H1 (cell line): ENCODE data around the gene MBD5. TPM values are rescaled to one million over a fixed set of nuclear protein-coding genes. Genes with fewer than 3 reads are reported as not detected.

Experiments used
- CTCF ChIA-PET: fragments of 300-600 bp; sonication (Branson Sonifier 250); formaldehyde crosslinking; loops from one replicate; lab custom pipeline; 2021; ENCODE audit not compliant: partially characterized antibody; lab: Charles Lee
- POLR2A ChIA-PET: fragments of 300-600 bp; sonication (Branson Sonifier 250); formaldehyde crosslinking; loops from one replicate; lab custom pipeline; 2021; ENCODE audit warnings: inconsistent platforms; ENCODE audit not compliant: partially characterized antibody; lab: Charles Lee
- DNase-seq, 2 experiments: peaks; one replicate each; pipeline versions ENCODE4 v3.0.0 to v3.0.0-alpha.2; 2010 to 2022; ENCODE audit warnings: low spot score in 2 of 2, low read depth in 1 of 2, mixed read lengths in 1 of 2
- FAIRE-seq: peaks from 2 replicates; lab custom pipeline; 2011; peaks lifted over from hg19 to GRCh38; lab: Jason Lieb, UNC
- H2AFZ ChIP-seq: 2 replicates; pipeline ENCODE4 v1.8.1; 2012; ENCODE audit warnings: low read length, inconsistent platforms
- H2AK5ac ChIP-seq: 2 replicates; pipeline ENCODE4 v1.6.1; 2013; ENCODE audit warnings: low read depth, low read length
- H2BK120ac ChIP-seq: replicated peaks from 2 replicates; pipeline ENCODE3; 2013; ENCODE audit warnings: low read depth, low read length, inconsistent platforms
- H2BK12ac ChIP-seq: 2 replicates; pipeline ENCODE4 v1.6.1; 2013; ENCODE audit warnings: low read depth, low read length
- H2BK15ac ChIP-seq: 2 replicates; pipeline ENCODE4 v1.6.1; 2013; ENCODE audit warnings: low read length
- H2BK20ac ChIP-seq: 2 replicates; pipeline ENCODE4 v1.6.1; 2013; ENCODE audit warnings: low read length
- H2BK5ac ChIP-seq: 2 replicates; pipeline ENCODE4 v1.6.1; 2013; ENCODE audit warnings: low read depth, low read length
- H3K14ac ChIP-seq: 2 replicates; pipeline ENCODE4 v1.6.1; 2013; ENCODE audit warnings: inconsistent platforms; ENCODE audit not compliant: insufficient read length
- H3K18ac ChIP-seq: 2 replicates; pipeline ENCODE4 v1.6.1; 2013; ENCODE audit warnings: low read length; ENCODE audit errors: extremely low read depth
- H3K23ac ChIP-seq: 2 replicates; pipeline ENCODE4 v1.6.1; 2013; ENCODE audit warnings: inconsistent platforms; ENCODE audit not compliant: insufficient read length
- H3K23me2 ChIP-seq: 2 replicates; pipeline ENCODE4 v1.6.1; 2013; ENCODE audit warnings: low read depth, low read length
- H3K27ac ChIP-seq: 2 replicates; pipeline ENCODE4 v1.6.1; 2011; ENCODE audit warnings: low read depth, low read length, inconsistent platforms
- H3K27me3 ChIP-seq, 4 experiments: replicated peaks in 1 of 4; 1 replicate in 1 of 4; 2 replicates in 3 of 4; pipeline versions ENCODE4 v1.6.1 to v1.8.1; 2011 to 2013; ENCODE audit warnings: low read length in 3 of 4, mild to moderate bottlenecking in 3 of 4, inconsistent platforms in 2 of 4, mixed read lengths in 2 of 4, moderate library complexity in 1 of 4; ENCODE audit not compliant: control insufficient read depth in 3 of 4, insufficient read depth in 3 of 4; ENCODE audit errors: extremely low read depth in 1 of 4
- H3K36me3 ChIP-seq, 4 experiments: 2 replicates each; pipeline versions ENCODE4 v1.6.1 to v1.8.1; 2011 to 2013; ENCODE audit warnings: mild to moderate bottlenecking in 4 of 4, low read length in 3 of 4, moderate library complexity in 2 of 4, control low read depth in 1 of 4, inconsistent platforms in 1 of 4; ENCODE audit not compliant: insufficient read depth in 4 of 4, control insufficient read depth in 2 of 4
- H3K4ac ChIP-seq: replicated peaks from 2 replicates; pipeline ENCODE3; 2013; ENCODE audit warnings: low read length, low read depth, mixed read lengths, inconsistent platforms; ENCODE audit not compliant: insufficient read length
- H3K4me1 ChIP-seq, 4 experiments: replicated peaks in 1 of 4; 1 replicate in 1 of 4; 2 replicates in 3 of 4; pipeline versions ENCODE4 v1.6.1 to v1.8.1; 2011 to 2013; ENCODE audit warnings: low read length in 3 of 4, inconsistent platforms in 2 of 4, mixed read lengths in 1 of 4; ENCODE audit not compliant: insufficient read depth in 4 of 4, control insufficient read depth in 3 of 4
- H3K4me2 ChIP-seq, 2 experiments: 2 replicates each; pipeline versions ENCODE4 v1.6.1 to v1.8.1; 2011 to 2013; ENCODE audit warnings: low read depth in 2 of 2, low read length in 2 of 2, control low read depth in 1 of 2, inconsistent platforms in 1 of 2, mild to moderate bottlenecking in 1 of 2; ENCODE audit not compliant: insufficient read depth in 1 of 2
- H3K4me3 ChIP-seq, 4 experiments: fragments of 200-600, 300-600 bp in 1 of 4; sonication (generic), shearing (Covaris generic), sonication (Bioruptor Twin) in 1 of 4; 2 replicates each; pipeline versions ENCODE4 v1.5.1 to v1.8.1; 2011 to 2016; ENCODE audit warnings: low read length in 4 of 4, low read depth in 3 of 4, control low read depth in 2 of 4, inconsistent platforms in 2 of 4, mild to moderate bottlenecking in 2 of 4, mixed read lengths in 1 of 4, moderate library complexity in 1 of 4; ENCODE audit not compliant: insufficient read depth in 2 of 4; ENCODE audit errors: extremely low read depth in 1 of 4
- H3K56ac ChIP-seq: replicated peaks from 2 replicates; pipeline ENCODE3; 2013; ENCODE audit warnings: low read depth, mild to moderate bottlenecking, mixed read lengths, low read length, inconsistent platforms; ENCODE audit not compliant: insufficient read length
- H3K79me1 ChIP-seq: 2 replicates; pipeline ENCODE4 v1.6.1; 2013; ENCODE audit warnings: low read depth, low read length, control low read depth
- H3K79me2 ChIP-seq, 2 experiments: 2 replicates each; pipeline versions ENCODE4 v1.6.1 to v1.8.1; 2012 to 2013; ENCODE audit warnings: low read length in 2 of 2, mild to moderate bottlenecking in 2 of 2, inconsistent platforms in 1 of 2; ENCODE audit not compliant: insufficient read depth in 2 of 2, control insufficient read depth in 1 of 2
- H3K9ac ChIP-seq, 4 experiments: replicated peaks in 1 of 4; 1 replicate in 1 of 4; 2 replicates in 3 of 4; pipeline versions ENCODE4 v1.6.1 to v1.8.1; 2011 to 2013; ENCODE audit warnings: low read depth in 3 of 4, low read length in 3 of 4, control low read depth in 2 of 4, mild to moderate bottlenecking in 2 of 4, moderate library complexity in 2 of 4, inconsistent platforms in 1 of 4; ENCODE audit errors: extremely low read depth in 1 of 4
- H3K9me3 ChIP-seq, 2 experiments: 2 replicates each; pipeline versions ENCODE4 v1.6.1 to v1.8.1; 2012 to 2013; ENCODE audit warnings: mild to moderate bottlenecking in 2 of 2, moderate library complexity in 2 of 2, control low read depth in 1 of 2, inconsistent platforms in 1 of 2, low read depth in 1 of 2, low read length in 1 of 2, mixed read lengths in 1 of 2; ENCODE audit not compliant: insufficient read depth in 2 of 2
- H4K20me1 ChIP-seq, 2 experiments: replicated peaks in 1 of 2; 2 replicates each; pipeline versions ENCODE3 to v1.8.1; 2011 to 2013; ENCODE audit warnings: inconsistent platforms in 2 of 2, low read length in 2 of 2, mild to moderate bottlenecking in 1 of 2; ENCODE audit not compliant: insufficient read depth in 2 of 2, control insufficient read depth in 1 of 2
- H4K5ac ChIP-seq: 2 replicates; pipeline ENCODE4 v1.6.1; 2013; ENCODE audit warnings: low read length, low read depth, mixed read lengths, inconsistent platforms; ENCODE audit not compliant: insufficient read length
- H4K8ac ChIP-seq: 2 replicates; pipeline ENCODE4 v1.8.0; 2013; ENCODE audit warnings: mild to moderate bottlenecking, moderate library complexity, low read length, inconsistent platforms; ENCODE audit not compliant: insufficient read depth; ENCODE audit errors: extremely low read depth
- H4K91ac ChIP-seq: replicated peaks from 2 replicates; pipeline ENCODE3; 2013; ENCODE audit warnings: low read length, mixed read lengths, inconsistent platforms; ENCODE audit not compliant: insufficient read length
- BACH1 ChIP-seq: IDR thresholded peaks from 2 replicates; pipeline ENCODE4 v1.6.1; 2012; ENCODE audit warnings: low read length, improper control_type of control experiment
- BRCA1 ChIP-seq: IDR thresholded peaks from 2 replicates; pipeline ENCODE4 v1.6.1; 2012; ENCODE audit warnings: low read depth, low read length, improper control_type of control experiment
- CBX5 ChIP-seq: fragments of 300-800, 300-1000 bp; sonication (generic); IDR thresholded peaks from 2 replicates; pipeline ENCODE4 v1.7.1; 2016; ENCODE audit warnings: antibody characterized with exemption, low read length, low read depth
- CREB1 ChIP-seq: IDR thresholded peaks from 2 replicates; pipeline ENCODE4 v1.6.1; 2012; ENCODE audit warnings: inconsistent platforms
- HDAC6 ChIP-seq: IDR thresholded peaks from one replicate; pipeline ENCODE4 v1.7.1; 2012; ENCODE audit warnings: low read depth, mild to moderate bottlenecking, inconsistent platforms, low read length, moderate library complexity
- KDM4A ChIP-seq: IDR thresholded peaks from one replicate; pipeline ENCODE4 v1.7.1; 2012; ENCODE audit warnings: low read depth, mild to moderate bottlenecking, moderate library complexity, low read length, inconsistent platforms; ENCODE audit not compliant: severe bottlenecking
- POLR2A ChIP-seq, 2 experiments: IDR thresholded peaks; 1 replicate in 1 of 2; 2 replicates in 1 of 2; pipeline ENCODE4 v1.6.1; 2011; ENCODE audit warnings: low read depth in 2 of 2, low read length in 2 of 2, mild to moderate bottlenecking in 2 of 2; ENCODE audit errors: control extremely low read depth in 1 of 2
- RFX5 ChIP-seq: IDR thresholded peaks from 2 replicates; pipeline ENCODE4 v1.6.1; 2011; ENCODE audit warnings: low read depth, low read length, improper control_type of control experiment, borderline replicate concordance
- RXRA ChIP-seq: IDR thresholded peaks from 2 replicates; pipeline ENCODE4 v1.6.1; 2011; ENCODE audit warnings: low read depth, mild to moderate bottlenecking, low read length, moderate library complexity; ENCODE audit not compliant: insufficient read depth
- SAP30 ChIP-seq: fragments of 300-600 bp; sonication (generic); IDR thresholded peaks from 2 replicates; pipeline ENCODE4 v1.7.1; 2012; ENCODE audit warnings: low read length, moderate library complexity, mild to moderate bottlenecking, inconsistent platforms; ENCODE audit not compliant: insufficient read depth, insufficient replicate concordance
- SIRT6 ChIP-seq: IDR thresholded peaks from one replicate; pipeline ENCODE4 v1.7.1; 2012; ENCODE audit warnings: low read length, inconsistent platforms
- SP4 ChIP-seq: IDR thresholded peaks from 2 replicates; pipeline ENCODE4 v1.6.1; 2012; ENCODE audit warnings: low read length, inconsistent platforms
- TAF7 ChIP-seq: optimal IDR thresholded peaks from 2 replicates; pipeline ENCODE3; 2011; ENCODE audit warnings: low read depth, mild to moderate bottlenecking, inconsistent platforms, low read length, moderate library complexity, borderline replicate concordance
- TEAD4 ChIP-seq: IDR thresholded peaks from 2 replicates; pipeline ENCODE4 v1.6.1; 2012; ENCODE audit warnings: low read depth, low read length, inconsistent platforms, mixed read lengths
- WGBS, 2 experiments: shearing (Covaris generic) in 1 of 2; methylation state at CpG; one replicate each; pipeline versions ENCODE4 v1.1.6 to v1.1.7; 2013 to 2015; ENCODE audit warnings: low lambda C conversion rate in 2 of 2, mixed read lengths in 2 of 2, inconsistent platforms in 1 of 2, low coverage in 1 of 2, missing lambda C conversion rate in 1 of 2; ENCODE audit not compliant: insufficient replicate concordance in 2 of 2, insufficient coverage in 1 of 2, insufficient read length in 1 of 2; ENCODE audit errors: extremely low coverage in 1 of 2, missing lambda C conversion rate in 1 of 2; 5-methylcytosine and 5-hydroxymethylcytosine counted together
- polyA plus RNA-seq, 7 experiments: library from polyadenylated mRNA; depleted of rRNA in 3 of 7; stranded (reverse) in 5 of 7; unstranded in 2 of 7; fragments of >200 nt in 5 of 7; fragments of 200-250 nt in 2 of 7; gene quantifications; 1 replicate in 5 of 7; 2 replicates in 1 of 7; 4 replicates in 1 of 7; pipeline versions ENCODE4 v1.2.1 to v1.2.3, GENCODE V29; 2011 to 2013; ENCODE audit warnings: missing spikeins in 2 of 7, mixed read lengths in 2 of 7
- total RNA-seq: library from RNA; stranded (reverse); fragmentation: NEBNext Ultra II Directional; extraction: Animal tissue kit (Norgen Biotek cat#: 25700); gene quantifications from 2 replicates; pipeline ENCODE4 v1.2.1, GENCODE V29; 2021
- TF ChIP-seq, protein P1 (sequence below): IDR thresholded peaks from 2 replicates; pipeline ENCODE4 v1.6.1; 2011; ENCODE audit warnings: low read depth, mild to moderate bottlenecking, low read length; ENCODE audit not compliant: insufficient read depth
- TF ChIP-seq, protein P2 (sequence below): IDR thresholded peaks from 2 replicates; pipeline ENCODE4 v1.6.1; 2012; ENCODE audit warnings: inconsistent platforms

The MBD5 gene
- total and polyA plus RNA-seq, 2 of the 8 experiments (the other 6 are each of a cell fraction or from before 2014, with no cell fraction given): 9.7 to 29.4 TPM

- Histone ChIP-seq H3K23me2 (no peaks in the 10 kb centered on the region; the same call in 1 of the 2 replicates), H3K4me3 (no peak overlapping the region), H3K36me3 (no peaks in the 10 kb centered on the region), H3K27me3 (no peaks in the 10 kb centered on the region), H3K14ac (no peak overlapping the region), H3K56ac (no peak overlapping the region), H2AFZ (no peak overlapping the region), H3K23ac (no peak overlapping the region), H2BK120ac (no peak overlapping the region), H3K79me1 (no peaks in the 10 kb centered on the region), H2BK5ac (no peak overlapping the region), H4K20me1 (no peaks in the 10 kb centered on the region), H2BK20ac (no peak overlapping the region), H4K8ac (no peak overlapping the region), H4K5ac (no peak overlapping the region), H3K18ac (no peak overlapping the region), H2AK5ac (no peak overlapping the region), H3K27ac (no peak overlapping the region), H3K4me2 (no peak overlapping the region), H3K4ac (no peak overlapping the region), H3K4me1 (peaks cover 0 to 2% (median 1%) of the 10 kb centered on the region in 4 experiments; a peak in 2 of 7 replicates), H2BK12ac (no peak overlapping the region), H3K9ac (no peak overlapping the region), H2BK15ac (no peak overlapping the region), H4K91ac (no peak overlapping the region), H3K79me2 (no peaks in the 10 kb centered on the region), H3K9me3 (no peaks in the 10 kb centered on the region)
- WGBS, 2 experiments: 86 to 100% methylated on average over 1 of the region's 1 CpG
- CTCF ChIA-PET: no interaction called here
- no peak for DNase-seq
- POLR2A ChIA-PET: no interaction called here
- no peak for FAIRE-seq
- no peak for TF ChIP-seq BRCA1
- no peak for TF ChIP-seq RXRA
- TF ChIP-seq, protein P1, sequence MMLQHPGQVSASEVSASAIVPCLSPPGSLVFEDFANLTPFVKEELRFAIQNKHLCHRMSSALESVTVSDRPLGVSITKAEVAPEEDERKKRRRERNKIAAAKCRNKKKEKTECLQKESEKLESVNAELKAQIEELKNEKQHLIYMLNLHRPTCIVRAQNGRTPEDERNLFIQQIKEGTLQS: no peak
- TF ChIP-seq SP4: no peak
- TF ChIP-seq, protein P2, sequence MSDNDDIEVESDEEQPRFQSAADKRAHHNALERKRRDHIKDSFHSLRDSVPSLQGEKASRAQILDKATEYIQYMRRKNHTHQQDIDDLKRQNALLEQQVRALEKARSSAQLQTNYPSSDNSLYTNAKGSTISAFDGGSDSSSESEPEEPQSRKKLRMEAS: no peak
- no peak for TF ChIP-seq KDM4A
- no peak for TF ChIP-seq RFX5
- no peak for TF ChIP-seq HDAC6
- TF ChIP-seq TAF7: no peak
- no peak for TF ChIP-seq CBX5
- TF ChIP-seq BACH1: no peak
- TF ChIP-seq POLR2A (IDR thresholded peaks at IDR 0.05; ENCODE audit: control extremely low read depth in 1 of 2, low read depth in 2 of 2, low read length in 2 of 2): no peak
- no peak for TF ChIP-seq TEAD4
- no peak for TF ChIP-seq CREB1
- no peak for TF ChIP-seq SIRT6
- TF ChIP-seq SAP30: no peak
Observed at GRCh38 chr2:148484066-148484465, 463.2 kb downstream of the MBD5 start.
